ENCODE data around the gene FOXQ1.

Gene FOXQ1

GRCh38 chr6:1296542-1296941 is 15.4 kb upstream of the FOXQ1 start:
- TF ChIP-seq POLR2AphosphoS5 (IDR thresholded peaks at IDR 0.05; ENCODE audit: low read depth, low read length) (no peak), TAF1 (IDR thresholded peaks at IDR 0.05; ENCODE audit: borderline replicate concordance, insufficient read depth, low read length) (no peak), FOXP2 (optimal IDR thresholded peaks at IDR 0.05; ENCODE audit: borderline replicate concordance, extremely low read depth, extremely low read length, insufficient read depth) (no peak), REST (IDR thresholded peaks at IDR 0.05; ENCODE audit: insufficient read depth in 1 of 2, low read depth in 2 of 2, low read length in 2 of 2) (no peak), SIN3A (IDR thresholded peaks at IDR 0.05; ENCODE audit: borderline replicate concordance, insufficient read depth, low read length) (no peak)

GRCh38 chr6:1297746-1298145 is 14.2 kb upstream of the FOXQ1 start:
- TF ChIP-seq REST (IDR thresholded peaks at IDR 0.05; ENCODE audit: insufficient read depth in 1 of 2, low read depth in 2 of 2, low read length in 2 of 2) (0 out of 4 replicates have a peak, but pooled peaks of 1 of the 2 experiments have one; percentile 23), POLR2AphosphoS5 (IDR thresholded peaks at IDR 0.05; ENCODE audit: low read depth, low read length) (peak; percentile 33; the same call in 1 of the 2 replicates), TAF1 (IDR thresholded peaks at IDR 0.05; ENCODE audit: borderline replicate concordance, insufficient read depth, low read length) (no peak), FOXP2 (optimal IDR thresholded peaks at IDR 0.05; ENCODE audit: borderline replicate concordance, extremely low read depth, extremely low read length, insufficient read depth) (no peak), SIN3A (IDR thresholded peaks at IDR 0.05; ENCODE audit: borderline replicate concordance, insufficient read depth, low read length) (no peak)

- TF ChIP-seq SIN3A (IDR thresholded peaks at IDR 0.05; ENCODE audit: borderline replicate concordance, insufficient read depth, low read length) (no peak), FOXP2 (optimal IDR thresholded peaks at IDR 0.05; ENCODE audit: borderline replicate concordance, extremely low read depth, extremely low read length, insufficient read depth) (no peak), REST (IDR thresholded peaks at IDR 0.05; ENCODE audit: insufficient read depth in 1 of 2, low read depth in 2 of 2, low read length in 2 of 2) (no peak), POLR2AphosphoS5 (IDR thresholded peaks at IDR 0.05; ENCODE audit: low read depth, low read length) (no peak), TAF1 (IDR thresholded peaks at IDR 0.05; ENCODE audit: borderline replicate concordance, insufficient read depth, low read length) (no peak)
Measured at GRCh38 chr6:1298768-1299167, 13.1 kb upstream of the FOXQ1 start.

- TF ChIP-seq SIN3A (IDR thresholded peaks at IDR 0.05; ENCODE audit: borderline replicate concordance, insufficient read depth, low read length) (no peak), POLR2AphosphoS5 (IDR thresholded peaks at IDR 0.05; ENCODE audit: low read depth, low read length) (no peak), REST (IDR thresholded peaks at IDR 0.05; ENCODE audit: insufficient read depth in 1 of 2, low read depth in 2 of 2, low read length in 2 of 2) (no peak)
Measured at GRCh38 chr6:1306133-1306532, 5.8 kb upstream of the FOXQ1 start.

GRCh38 chr6:1309366-1309765 is 2.5 kb upstream of the FOXQ1 start:
- TF ChIP-seq SIN3A (IDR thresholded peaks at IDR 0.05; ENCODE audit: borderline replicate concordance, insufficient read depth, low read length) (no peak), REST (IDR thresholded peaks at IDR 0.05; ENCODE audit: insufficient read depth in 1 of 2, low read depth in 2 of 2, low read length in 2 of 2) (no peak), TAF1 (IDR thresholded peaks at IDR 0.05; ENCODE audit: borderline replicate concordance, insufficient read depth, low read length) (no peak), POLR2AphosphoS5 (IDR thresholded peaks at IDR 0.05; ENCODE audit: low read depth, low read length) (no peak), FOXP2 (optimal IDR thresholded peaks at IDR 0.05; ENCODE audit: borderline replicate concordance, extremely low read depth, extremely low read length, insufficient read depth) (no peak)
